Esophagus (tissue), 2 donors: ENCODE measurements around the gene HOXA9. TPM values are rescaled to one million over a fixed set of nuclear protein-coding genes. Genes with fewer than 3 reads are reported as not detected.

Experiments used
- H3K27ac ChIP-seq, 2 donors: one replicate each; pipeline ENCODE4 v1.5.1; 2013; ENCODE audit warnings: low read depth in 2 of 2, mild to moderate bottlenecking in 2 of 2, inconsistent platforms in 1 of 2, low read length in 1 of 2, moderate library complexity in 1 of 2
- H3K27me3 ChIP-seq, 2 donors: one replicate each; pipeline ENCODE4 v1.6.1; 2013; ENCODE audit warnings: low read length in 2 of 2, control low read depth in 1 of 2, mild to moderate bottlenecking in 1 of 2; ENCODE audit not compliant: insufficient read depth in 2 of 2, control insufficient read depth in 1 of 2
- H3K36me3 ChIP-seq, 2 donors: one replicate each; pipeline ENCODE4 v1.6.1; 2013; ENCODE audit warnings: low read length in 1 of 2; ENCODE audit not compliant: control insufficient read depth in 2 of 2, insufficient read depth in 2 of 2
- H3K4me1 ChIP-seq, 2 donors: one replicate each; pipeline ENCODE4 v1.6.1; 2013; ENCODE audit warnings: low read length in 1 of 2; ENCODE audit not compliant: control insufficient read depth in 2 of 2, insufficient read depth in 2 of 2
- H3K4me3 ChIP-seq, 2 donors: one replicate each; pipeline ENCODE4 v1.5.1; 2013; ENCODE audit warnings: low read length in 2 of 2, mild to moderate bottlenecking in 2 of 2, low read depth in 1 of 2, moderate library complexity in 1 of 2
- H3K9me3 ChIP-seq, 2 donors: one replicate each; pipeline ENCODE4 v1.6.1; 2013; ENCODE audit warnings: mild to moderate bottlenecking in 2 of 2, low read depth in 1 of 2, low read length in 1 of 2, moderate library complexity in 1 of 2; ENCODE audit not compliant: control insufficient read depth in 2 of 2, insufficient read depth in 1 of 2
- WGBS, 2 donors: extraction: QIAGEN DNeasy Blood & Tissue Kit; methylation state at CpG; one replicate each; pipeline ENCODE4 v1.1.7; 2013; 5-methylcytosine and 5-hydroxymethylcytosine counted together
- polyA plus RNA-seq, 2 donors: library from polyadenylated mRNA; stranded (reverse); fragments of 200-250 nt; gene quantifications; one replicate each; pipeline ENCODE4 v1.2.3, GENCODE V29; 2013
- donor health status: healthy with polysubstance abuse.
- donor health status: Bipolar disorder and iron deficiency.

HOXA9 gene
- polyA plus RNA-seq, 2 donors = 0.49 TPM

DNA sequence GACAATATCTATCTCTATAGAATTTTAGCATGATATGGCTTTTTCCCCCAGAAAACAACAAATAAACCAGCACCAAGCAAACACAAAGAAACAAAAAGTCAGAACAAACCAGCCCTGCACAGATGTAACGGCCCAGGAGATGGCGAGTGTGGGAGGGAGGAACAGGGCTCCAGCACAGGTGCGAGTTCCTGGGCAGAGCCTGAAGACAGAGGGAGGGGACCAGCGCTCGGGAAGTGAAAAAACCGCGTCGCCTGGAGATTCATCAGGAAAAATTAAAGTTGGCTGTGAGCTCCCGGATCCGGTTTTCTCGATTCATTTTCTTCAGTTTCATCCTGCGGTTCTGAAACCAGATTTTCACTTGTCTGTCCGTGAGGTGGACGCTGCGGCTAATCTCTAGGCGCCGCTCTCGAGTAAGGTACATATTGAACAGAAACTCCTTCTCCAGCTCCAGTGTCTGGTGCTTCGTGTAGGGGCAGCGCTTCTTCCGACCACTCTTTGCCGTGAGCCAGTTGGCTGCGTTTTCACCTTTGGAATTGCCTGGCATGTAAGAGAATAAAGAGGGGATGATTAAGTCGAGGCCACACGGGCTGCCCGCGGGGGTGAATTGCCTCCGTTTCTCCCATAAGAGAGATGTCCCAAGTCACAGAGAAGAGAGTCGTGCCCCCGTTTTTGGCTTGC, 6.4 kb upstream of the HOXA9 start:
- H3K36me3 ChIP-seq = no peaks in the 10 kb centered on the region
- peaks cover 2 to 5% of the 10 kb centered on the region in 2 donors for H3K4me1 ChIP-seq
- H3K27ac ChIP-seq = no peak overlapping the region
- peaks cover 0 to 4% of the 10 kb centered on the region in 2 donors for H3K9me3 ChIP-seq
- H3K4me3 ChIP-seq = peak overlapping the region in 1 of 2 donors; percentile 4
- H3K27me3 ChIP-seq = peaks cover 12 to 60% of the 10 kb centered on the region in 2 donors
- 9% methylated on average over 30 of the region's 30 CpGs for WGBS, 2 donors

DNA sequence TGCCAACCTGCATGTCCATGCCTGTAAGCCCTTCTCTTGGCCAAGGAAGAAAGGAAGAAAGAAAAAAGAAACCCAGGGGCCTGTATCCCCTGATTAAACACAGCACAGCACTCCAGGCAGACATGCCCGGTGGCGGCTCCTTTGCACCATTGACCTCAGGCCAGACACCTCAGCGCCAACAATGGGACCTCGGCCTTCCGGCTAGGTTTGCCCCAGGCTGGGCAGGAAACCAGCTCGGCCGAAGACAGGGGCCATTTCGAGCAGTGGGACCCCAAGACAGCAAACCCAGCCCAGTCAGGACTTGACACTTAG, 5.9 kb upstream of the HOXA9 start:
- no peak overlapping the region for H3K27ac ChIP-seq
- no peak overlapping the region for H3K4me3 ChIP-seq
- H3K9me3 ChIP-seq = peaks cover 0 to 4% of the 10 kb centered on the region in 2 donors
- WGBS, 2 donors = 5 to 11% methylated on average over 8 of the region's 8 CpGs
- no peaks in the 10 kb centered on the region for H3K36me3 ChIP-seq
- peaks cover 2 to 5% of the 10 kb centered on the region in 2 donors for H3K4me1 ChIP-seq
- peaks cover 10 to 63% of the 10 kb centered on the region in 2 donors for H3K27me3 ChIP-seq

DNA sequence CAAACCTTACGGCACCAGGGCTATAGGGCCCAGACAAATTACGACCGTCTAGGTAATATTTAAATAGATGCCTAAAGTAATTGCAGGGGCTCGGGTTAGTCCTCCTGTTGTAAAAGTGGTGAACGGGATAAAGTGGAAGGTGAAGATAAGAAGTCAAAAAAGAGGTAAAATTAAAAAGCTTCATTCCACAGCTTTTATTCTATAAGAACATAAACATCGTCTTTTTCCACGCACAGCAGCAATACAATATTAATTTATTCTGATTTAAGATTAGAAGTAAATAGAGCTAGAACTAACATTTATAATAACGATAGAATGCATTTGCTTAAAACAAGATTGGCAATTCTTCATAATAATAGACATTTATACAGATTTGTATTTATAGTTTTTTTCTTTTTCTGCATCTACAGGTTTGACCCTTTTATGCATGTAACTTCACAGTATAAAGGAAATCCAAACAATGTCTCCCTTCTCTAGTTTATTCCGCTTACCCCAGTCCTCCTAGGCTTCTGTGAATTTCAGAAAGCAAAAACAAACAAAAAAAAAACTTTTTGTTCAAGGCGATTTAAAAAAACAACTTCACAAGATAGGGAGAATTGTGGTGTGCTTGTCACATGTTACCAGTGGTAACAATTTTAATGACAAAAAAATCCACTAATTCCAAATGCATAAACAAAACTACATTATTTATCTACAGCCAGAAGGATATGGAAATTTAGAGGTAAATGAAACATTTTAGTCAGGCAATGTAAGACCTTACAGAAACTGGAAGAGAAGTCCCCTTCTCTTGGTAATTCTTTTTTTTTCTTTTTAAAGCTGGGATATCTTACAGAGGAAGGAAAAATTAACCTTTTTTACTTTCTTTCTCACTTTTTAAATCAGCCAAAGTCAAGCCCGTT, 5.3 kb upstream of the HOXA9 start:
- Histone ChIP-seq H3K4me3 (no peak overlapping the region), H3K4me1 (peaks cover 2 to 7% of the 10 kb centered on the region in 2 donors), H3K27ac (no peak overlapping the region), H3K36me3 (no peaks in the 10 kb centered on the region), H3K27me3 (peaks cover 5 to 69% of the 10 kb centered on the region in 2 donors), H3K9me3 (peaks cover 0 to 8% of the 10 kb centered on the region in 2 donors)
- 31 to 33% methylated on average over 11 of the region's 11 CpGs for WGBS, 2 donors

DNA sequence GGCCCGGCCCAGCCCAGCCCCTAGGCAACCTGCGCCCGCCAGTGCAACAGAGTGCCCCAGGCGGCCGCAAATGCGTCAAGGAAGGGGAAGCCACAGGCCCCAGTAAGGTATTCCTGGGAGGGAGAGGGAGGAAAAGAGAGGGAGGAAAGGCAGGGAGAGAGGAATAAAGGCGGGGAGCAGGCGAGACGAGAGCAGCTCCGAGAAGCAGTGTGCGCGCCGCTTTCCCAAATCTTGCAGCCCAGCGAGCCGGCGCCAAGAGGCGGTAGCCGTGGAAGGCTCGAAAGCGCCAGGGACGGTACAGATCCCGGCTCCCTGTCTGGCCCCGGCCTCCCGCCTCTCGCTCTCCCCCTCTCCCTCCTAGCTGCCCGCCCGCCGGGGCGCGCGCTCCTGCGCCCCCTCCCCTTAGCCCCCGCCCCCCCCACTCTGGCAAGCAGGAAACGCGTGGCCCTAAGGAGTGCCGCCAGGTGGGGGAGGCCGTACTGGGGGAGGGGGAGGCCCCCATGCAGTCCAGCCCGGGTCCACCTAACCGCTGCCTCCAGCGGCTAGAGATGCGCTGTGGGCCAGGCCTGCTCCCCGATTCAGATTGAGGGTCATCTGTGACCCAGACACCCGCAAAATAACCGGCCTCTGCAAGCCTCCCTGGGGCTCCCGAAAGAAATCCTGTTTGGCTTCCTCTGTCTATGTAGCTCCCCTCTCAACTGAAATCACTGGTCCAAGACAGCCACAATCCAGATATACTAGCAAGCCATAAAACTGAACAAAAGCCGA, 4.5 kb upstream of the HOXA9 start:
- peaks cover 0 to 12% of the 10 kb centered on the region in 2 donors for H3K9me3 ChIP-seq
- no peak overlapping the region for H3K27ac ChIP-seq
- no peaks in the 10 kb centered on the region for H3K36me3 ChIP-seq
- H3K27me3 ChIP-seq = peaks cover 5 to 73% of the 10 kb centered on the region in 2 donors
- H3K4me3 ChIP-seq = peak overlapping the region in 1 of 2 donors; percentile 35
- peaks cover 2 to 7% of the 10 kb centered on the region in 2 donors for H3K4me1 ChIP-seq
- 4 to 5% methylated on average over 42 to 46 of the region's 46 CpGs for WGBS, 2 donors

DNA sequence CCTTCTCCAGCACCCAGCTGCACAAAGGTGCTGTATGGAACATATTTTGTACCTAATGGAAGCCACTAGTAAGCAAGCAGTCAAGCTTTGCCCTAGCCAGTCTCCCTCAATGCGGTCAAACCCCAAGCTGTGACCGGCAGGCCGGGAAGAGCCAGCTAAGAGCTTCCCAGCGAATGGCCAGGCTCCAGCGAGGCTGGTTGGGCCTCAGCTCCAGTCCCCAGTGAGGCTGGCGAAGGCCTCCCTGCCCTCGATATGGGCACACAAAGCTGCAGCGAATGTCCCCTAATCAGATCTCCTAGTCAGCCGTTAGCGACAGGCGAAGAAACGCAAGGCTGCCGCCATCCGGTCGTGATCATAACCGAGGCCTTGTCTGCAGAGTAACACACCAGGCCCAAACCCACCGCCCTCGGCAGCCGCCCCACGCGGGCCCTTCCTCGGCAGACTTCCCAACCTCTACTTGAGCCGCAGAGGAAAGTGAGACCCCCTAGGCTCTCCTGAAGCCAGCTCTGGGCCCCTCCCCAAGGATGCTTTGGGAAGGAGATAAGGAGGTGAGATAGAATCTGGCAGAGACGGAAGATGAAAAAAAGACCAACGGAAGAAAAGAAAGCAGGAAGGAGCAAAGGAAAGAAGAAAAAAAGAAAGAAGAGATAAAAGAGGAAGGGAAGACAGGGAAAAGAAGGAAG, 3.1 kb upstream of the HOXA9 start:
- Histone ChIP-seq H3K36me3 (no peaks in the 10 kb centered on the region), H3K27me3 (peaks cover 5 to 69% of the 10 kb centered on the region in 2 donors), H3K4me1 (peaks cover 2 to 7% of the 10 kb centered on the region in 2 donors), H3K4me3 (no peak overlapping the region), H3K9me3 (peaks cover 0 to 12% of the 10 kb centered on the region in 2 donors), H3K27ac (no peak overlapping the region)
- WGBS, 2 donors = 30 to 56% methylated on average over 25 of the region's 25 CpGs

DNA sequence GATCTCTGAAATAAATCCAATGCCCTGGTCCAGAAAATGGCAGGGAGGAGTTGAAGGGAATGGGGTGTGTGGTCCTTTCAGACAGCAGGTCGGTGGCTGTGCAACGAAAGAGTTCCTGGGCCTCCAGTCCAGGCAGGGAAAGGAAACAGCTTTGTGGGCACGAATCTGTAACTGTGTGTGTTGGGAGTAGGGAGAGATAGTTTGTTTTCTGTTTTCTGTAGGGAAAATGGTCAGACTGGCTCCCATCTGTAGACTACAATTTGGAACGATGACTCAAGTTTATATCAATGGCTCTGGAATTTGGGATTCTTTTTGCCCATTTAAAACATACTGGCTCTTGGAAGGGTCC, 2.6 kb upstream of the HOXA9 start:
- Histone ChIP-seq H3K27ac (no peak overlapping the region), H3K4me3 (no peak overlapping the region)
- WGBS, 2 donors = 38 to 59% methylated on average over 4 of the region's 4 CpGs

DNA sequence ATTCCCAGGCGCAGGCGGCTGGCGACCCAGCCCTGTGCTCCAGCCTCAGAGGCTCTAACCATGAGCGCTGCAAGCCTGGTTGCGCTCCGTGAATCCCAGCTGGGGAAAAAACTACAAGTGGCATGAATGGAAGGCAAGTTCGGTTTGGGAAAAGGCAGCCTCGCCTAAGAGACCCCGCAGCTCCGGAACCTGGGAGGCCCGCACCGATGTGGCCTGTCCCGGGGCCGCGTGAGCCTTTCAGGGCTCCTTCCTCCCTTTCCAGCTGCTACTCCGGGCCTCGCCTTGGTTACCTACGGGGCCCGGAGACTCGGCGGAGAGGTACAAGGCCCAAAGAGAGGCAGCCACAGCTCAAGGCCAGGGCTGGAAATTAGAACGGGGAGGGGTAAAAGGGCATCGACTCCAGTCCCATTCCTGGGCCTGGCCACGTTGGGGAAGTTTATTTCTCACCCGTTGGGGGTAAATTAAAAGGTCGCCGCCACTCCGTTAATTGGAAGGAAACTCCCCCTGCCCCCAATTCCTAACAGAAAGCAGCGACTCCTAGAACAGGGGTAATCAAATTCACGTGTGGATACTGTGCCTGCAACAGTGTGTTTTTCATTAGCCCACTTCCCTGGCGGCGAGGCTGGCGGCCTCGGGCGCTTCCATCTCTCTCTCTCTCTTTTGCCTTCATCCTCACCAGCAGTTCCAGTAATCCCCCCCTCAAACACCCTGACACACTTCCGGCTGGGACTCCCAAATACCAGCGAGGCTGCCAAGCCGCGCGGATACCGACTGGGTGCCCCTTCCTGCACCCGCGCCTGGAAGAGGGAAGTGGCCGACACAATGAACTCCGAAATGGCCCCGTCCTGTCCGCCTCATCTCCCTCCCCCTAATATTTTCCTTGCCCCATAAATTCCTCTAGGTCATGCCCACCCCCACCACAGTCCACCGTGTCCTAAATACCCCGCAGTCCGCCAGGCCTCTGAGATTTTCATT, 1.5 kb upstream of the HOXA9 start:
- Histone ChIP-seq H3K36me3 (no peaks in the 10 kb centered on the region), H3K4me1 (peaks cover 0 to 2% of the 10 kb centered on the region in 2 donors), H3K9me3 (peaks cover 0 to 12% of the 10 kb centered on the region in 2 donors), H3K27ac (no peak overlapping the region), H3K27me3 (peaks cover 5 to 54% of the 10 kb centered on the region in 2 donors), H3K4me3 (no peak overlapping the region)
- WGBS, 2 donors = 16 to 20% methylated on average over 50 of the region's 50 CpGs

More for the DNA sequence above, 2.6 kb upstream of the HOXA9 start:
- Histone ChIP-seq H3K36me3 (no peaks in the 10 kb centered on the region), H3K9me3 (peaks cover 0 to 12% of the 10 kb centered on the region in 2 donors), H3K27me3 (peaks cover 5 to 65% of the 10 kb centered on the region in 2 donors), H3K4me1 (peaks cover 2 to 4% of the 10 kb centered on the region in 2 donors)

DNA sequence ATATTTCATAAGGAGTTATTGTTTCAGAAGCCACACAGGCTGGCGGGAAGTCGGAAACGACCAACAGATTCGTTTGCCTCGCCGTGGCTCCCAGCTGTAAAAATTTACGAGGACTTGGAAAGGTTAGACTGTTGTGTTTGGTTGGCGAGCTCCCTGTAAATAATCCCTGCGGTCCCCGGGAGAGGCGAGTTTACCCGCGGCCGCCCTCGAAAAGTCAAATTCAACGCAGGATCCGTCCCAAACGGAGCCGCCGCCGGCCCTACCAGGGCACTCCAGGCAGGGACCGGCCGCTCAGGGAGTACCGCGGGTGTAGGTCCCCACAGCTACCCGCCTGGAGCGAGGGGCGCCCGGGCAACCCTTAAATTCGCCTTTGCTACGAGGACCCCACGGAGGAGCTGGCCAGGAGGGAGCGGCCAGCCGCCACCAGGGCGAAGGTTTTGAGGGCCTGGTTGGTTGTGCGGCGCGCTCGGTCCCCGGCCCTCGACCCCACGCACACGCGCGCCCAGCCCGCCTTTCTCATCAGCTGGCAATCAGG, 726 bp upstream of the HOXA9 start:
- 12 to 15% methylated on average over 41 to 46 of the region's 46 CpGs for WGBS, 2 donors
- Histone ChIP-seq H3K36me3 (no peaks in the 10 kb centered on the region), H3K27me3 (peaks cover 5 to 52% of the 10 kb centered on the region in 2 donors), H3K4me3 (peak overlapping the region in 1 of 2 donors; percentile 10), H3K4me1 (peaks cover 0 to 2% of the 10 kb centered on the region in 2 donors), H3K9me3 (peaks cover 0 to 12% of the 10 kb centered on the region in 2 donors), H3K27ac (no peak overlapping the region)
